ENCODE measurements around the gene SPTLC3.

Gene SPTLC3

DNA sequence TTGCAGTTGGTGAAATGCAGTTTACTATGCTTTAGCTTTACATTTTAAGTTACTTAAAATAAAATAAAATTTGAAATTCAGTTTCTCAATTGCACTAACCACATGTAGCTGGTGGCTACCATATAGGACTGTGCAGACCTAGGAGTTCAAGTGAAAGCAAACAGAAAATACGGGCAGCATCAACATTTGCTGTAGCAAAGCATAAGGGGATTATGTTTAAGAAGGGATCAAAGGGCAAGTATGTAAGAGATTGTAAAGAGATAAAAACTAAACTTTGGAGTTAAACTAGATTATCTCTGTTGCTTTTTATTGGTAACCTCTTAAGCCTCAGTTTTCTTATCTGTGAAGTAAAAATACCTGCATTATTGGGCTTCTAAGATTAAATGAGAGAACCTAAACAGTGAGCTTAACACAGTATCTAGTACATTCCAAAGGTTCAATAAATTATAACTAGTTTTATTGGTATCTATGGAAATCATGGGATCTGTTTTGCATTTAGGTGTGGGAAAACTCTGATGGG is 81.2 kb downstream of the SPTLC3 start:
- DNase-seq (ENCODE audit: insufficient read length, low spot score), result no peak
- FAIRE-seq, result no peak

DNA sequence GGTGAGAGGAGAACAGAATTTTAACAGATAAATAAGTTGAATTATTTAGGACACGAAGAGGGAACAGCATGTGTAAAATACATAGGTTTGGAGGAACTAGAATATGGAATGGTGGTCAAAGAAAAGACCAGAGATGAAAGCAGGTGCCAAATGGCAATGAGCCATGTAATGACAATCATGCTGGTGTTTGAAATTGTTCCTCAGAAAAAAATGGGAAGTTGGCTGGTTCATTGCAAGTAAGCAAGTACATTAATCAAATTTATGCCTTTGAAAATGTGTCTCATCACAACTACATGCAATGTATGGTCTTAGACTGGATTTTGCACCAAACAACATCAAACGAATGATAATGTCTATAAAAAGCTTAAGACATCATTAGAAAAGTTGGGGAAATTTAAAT is 83.3 kb downstream of the SPTLC3 start:
- no peak for FAIRE-seq
- no peak for DNase-seq (ENCODE audit: insufficient read length, low spot score)

DNA sequence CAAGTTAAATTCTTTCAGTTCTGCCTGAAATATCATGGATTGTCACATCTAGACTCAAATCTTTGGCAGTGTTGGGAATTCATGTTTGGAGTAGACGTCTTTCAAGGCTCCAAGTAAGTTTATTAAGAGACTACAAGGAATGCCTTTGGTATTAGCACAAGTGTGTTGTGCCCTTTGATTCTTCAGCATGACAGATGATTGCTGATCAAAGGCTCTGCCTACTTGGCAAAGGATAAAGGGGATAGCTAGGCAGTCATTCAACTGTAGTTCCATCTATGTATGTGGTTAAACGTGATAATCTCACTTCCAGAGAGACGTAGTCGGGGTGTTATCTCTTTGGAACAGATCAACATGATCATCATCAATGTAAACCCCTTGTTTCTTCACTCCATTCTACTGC is 86.2 kb downstream of the SPTLC3 start:
- FAIRE-seq, result no peak

DNA sequence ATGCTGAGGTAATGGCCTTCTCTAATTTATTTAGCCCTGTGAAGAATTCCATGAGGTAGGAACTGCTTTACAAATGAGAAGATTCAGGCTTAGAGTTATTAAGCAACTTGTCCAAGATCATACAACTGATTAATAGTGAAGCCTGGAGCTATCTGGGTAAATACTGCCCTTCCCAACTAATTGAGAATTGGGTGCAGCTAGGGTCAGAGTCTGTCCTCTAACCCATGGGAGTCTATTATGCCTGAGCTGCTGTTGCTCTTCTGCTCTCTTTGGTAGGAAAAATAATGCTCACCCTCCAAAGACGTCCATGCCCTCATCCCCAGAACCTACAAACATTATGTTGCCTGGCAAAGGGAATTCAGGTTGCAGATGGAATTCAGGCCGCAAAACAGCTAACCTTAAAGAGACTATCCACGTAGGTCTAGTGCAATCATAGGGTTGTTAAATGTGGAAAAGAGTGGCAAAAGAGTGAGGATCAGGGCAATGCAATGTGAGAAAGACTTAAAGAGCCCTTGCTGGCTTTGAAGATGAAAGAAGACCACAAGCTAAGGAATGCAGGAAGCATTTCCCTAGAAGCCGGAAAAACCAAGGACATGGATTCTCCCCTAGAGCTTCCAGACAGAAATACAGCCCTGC is 90.1 kb downstream of the SPTLC3 start:
- DNase-seq (ENCODE audit: insufficient read length, low spot score) (no peak), FAIRE-seq (no peak)

More for the DNA sequence above, 86.2 kb downstream of the SPTLC3 start:
- DNase-seq (ENCODE audit: insufficient read length, low spot score), result no peak

DNA sequence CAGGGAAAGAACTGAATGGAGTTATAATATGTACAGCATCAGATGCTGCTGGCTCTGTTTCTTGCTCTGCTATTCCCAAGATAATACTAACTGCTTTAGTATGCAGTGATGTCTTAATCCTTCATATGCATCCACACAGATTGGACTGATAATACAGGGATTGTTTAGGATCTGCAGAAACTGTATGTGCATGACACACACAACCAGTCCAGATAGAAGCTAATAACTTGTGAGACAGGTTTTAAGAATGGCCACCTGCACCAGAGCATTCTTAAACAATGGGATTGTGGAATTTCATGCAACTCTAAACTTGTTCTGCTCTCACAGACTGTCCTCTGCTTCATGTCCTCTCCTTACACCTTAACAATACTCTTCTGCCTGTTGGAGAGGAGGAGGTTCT is 90.9 kb downstream of the SPTLC3 start:
- no peak for FAIRE-seq
- DNase-seq (ENCODE audit: insufficient read length, low spot score), result no peak

DNA sequence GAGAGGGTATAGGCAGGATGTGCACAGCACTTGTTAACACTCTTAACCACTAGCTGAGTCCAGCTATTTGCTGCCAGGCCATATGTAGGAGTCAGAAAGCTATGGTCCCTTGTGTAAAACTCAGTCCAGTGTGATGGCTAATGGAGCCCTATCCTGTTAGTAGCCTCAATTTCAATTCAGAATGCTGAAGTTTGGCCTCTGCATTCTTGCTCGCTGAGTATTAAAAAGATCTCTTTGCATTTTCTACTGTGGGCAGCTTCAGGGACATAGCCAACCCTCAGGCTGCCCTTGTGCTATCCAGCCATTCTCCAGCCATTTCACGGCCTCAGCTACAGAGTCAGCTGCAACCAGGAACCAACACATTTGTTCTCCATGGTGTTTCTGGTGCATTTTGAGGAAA is 92.5 kb downstream of the SPTLC3 start:
- FAIRE-seq, result no peak
- no peak for DNase-seq (ENCODE audit: insufficient read length, low spot score)

DNA sequence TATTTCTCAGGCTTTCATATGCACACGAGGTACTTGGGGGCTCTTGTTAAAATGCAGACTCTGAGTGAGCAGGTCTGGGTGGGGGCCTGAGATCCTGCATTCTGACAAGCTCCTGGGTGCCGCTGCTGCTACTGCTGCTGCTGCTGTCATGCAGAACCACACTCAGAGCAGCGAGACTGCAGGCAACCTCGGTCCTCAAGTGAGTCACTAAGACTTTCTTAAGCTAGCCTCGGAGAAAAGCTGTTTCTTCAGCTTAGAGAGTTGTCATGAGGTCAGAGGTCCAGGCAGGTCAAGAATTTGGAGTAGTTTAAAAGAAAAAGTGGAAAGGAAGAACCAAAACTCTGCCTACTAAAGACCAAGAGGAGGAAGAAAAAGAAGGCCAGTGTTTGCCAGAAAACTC is 92.9 kb downstream of the SPTLC3 start:
- FAIRE-seq, result no peak

DNA sequence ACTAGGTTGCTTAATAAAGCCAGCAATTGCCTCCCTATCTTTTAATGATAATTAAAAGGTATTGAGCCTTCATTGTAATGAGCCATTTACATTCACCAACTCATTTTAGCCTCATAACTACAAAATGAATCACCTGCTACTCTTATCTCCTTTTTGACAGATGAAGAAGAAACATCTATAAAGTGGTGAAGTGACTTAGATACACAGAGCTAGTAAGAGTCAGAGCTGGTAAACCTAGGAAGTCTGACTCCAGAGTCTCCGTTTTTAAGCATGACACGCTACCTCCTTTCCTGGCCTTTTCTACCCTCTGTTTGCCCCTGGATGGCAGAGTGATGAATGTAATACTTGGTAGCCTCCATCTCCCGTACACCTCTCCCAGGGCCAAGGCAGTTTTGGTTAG is 93.5 kb downstream of the SPTLC3 start:
- FAIRE-seq, result no peak

More for the DNA sequence above, 92.9 kb downstream of the SPTLC3 start:
- DNase-seq (ENCODE audit: insufficient read length, low spot score), result no peak

DNA sequence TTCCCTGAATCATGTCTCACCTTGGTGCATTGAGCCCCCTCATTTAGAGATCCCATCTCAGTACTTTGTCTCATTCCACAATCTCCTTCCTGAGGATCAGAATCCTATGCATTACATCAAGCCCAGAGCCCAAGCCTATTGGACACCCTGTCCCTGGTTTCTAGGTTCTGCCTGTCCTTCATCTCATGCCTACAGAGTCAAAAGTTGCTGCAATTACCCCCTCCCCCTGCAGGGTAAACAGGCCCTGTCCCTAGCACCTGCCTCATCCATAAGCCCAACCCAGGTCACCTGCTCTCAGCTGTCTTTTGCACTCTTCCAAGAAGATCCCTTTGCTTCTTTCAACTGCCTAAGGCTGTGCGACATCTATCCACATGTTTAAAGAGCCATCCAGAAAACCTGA is 93.9 kb downstream of the SPTLC3 start:
- no peak for FAIRE-seq
- no peak for DNase-seq (ENCODE audit: insufficient read length, low spot score)

More for the DNA sequence above, 93.5 kb downstream of the SPTLC3 start:
- no peak for DNase-seq (ENCODE audit: insufficient read length, low spot score)

DNA sequence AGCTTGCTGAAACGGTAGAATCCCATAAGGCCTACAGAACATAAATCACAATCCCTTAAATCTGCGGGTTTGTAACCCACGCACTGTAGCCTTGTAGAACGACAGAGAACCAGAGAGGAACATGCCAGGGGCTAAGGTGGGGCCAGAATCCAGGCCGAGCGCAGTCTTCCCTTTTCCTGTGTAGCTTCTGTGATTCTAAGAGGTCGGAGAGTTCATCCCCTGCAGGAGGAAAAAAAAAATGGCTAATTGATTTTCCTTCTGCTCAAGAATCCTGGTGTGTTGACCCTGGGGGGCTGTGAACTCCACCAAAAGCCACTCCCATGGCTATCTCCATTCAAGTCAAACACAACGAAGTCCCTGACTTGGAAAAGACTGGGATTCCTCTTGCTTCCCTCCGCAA is 96.3 kb downstream of the SPTLC3 start:
- DNase-seq (ENCODE audit: insufficient read length, low spot score) (no peak), FAIRE-seq (no peak)

DNA sequence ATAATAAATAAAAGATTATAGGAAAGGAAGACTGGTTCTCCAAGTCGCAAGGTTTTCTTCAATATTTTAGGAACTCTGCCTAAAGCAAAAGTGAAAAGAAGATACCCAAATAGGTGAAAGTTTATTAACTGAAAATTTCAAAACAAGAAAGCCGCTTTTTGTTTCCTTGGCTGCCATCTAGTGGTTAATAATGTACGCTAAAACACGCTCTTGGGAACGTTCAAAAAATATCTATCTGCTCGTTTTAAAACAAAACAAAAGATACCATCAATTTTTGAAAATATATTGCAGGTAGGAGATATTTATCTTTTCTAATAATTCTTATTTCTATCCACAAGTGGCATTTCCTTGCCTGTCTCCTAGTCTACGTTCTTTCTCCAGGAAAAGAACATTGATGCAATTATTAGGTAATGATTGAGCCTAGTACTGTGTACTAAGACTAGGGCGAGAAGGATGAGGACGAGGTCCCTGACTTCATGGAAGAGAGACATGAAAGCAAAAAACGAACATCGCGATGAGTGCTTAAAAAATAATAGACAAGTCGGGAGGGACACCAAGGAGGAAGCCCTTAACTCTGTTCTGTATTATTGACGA is 97.2 kb downstream of the SPTLC3 start:
- DNase-seq (ENCODE audit: insufficient read length, low spot score) (no peak), FAIRE-seq (no peak)

DNA sequence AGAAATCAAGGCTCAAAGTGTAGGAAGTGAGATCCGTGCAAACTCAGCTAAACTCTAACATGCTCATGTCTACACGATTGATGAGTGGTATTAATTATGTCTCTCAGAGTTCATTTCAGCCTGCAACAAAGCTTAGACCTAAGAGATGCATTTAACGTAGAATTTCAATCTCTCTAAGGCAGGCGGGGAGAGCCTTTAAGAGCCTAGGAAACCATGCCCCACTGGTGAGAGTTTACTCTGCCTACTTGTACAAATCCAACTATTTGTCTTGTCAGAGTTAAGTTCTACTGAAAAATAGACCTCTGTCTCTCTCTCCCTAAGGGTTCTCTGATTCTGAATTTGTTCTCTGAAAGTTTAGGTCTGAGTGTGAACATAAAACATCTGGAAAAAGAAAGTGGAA is 100.9 kb downstream of the SPTLC3 start:
- FAIRE-seq, result no peak
- no peak for DNase-seq (ENCODE audit: insufficient read length, low spot score)

DNA sequence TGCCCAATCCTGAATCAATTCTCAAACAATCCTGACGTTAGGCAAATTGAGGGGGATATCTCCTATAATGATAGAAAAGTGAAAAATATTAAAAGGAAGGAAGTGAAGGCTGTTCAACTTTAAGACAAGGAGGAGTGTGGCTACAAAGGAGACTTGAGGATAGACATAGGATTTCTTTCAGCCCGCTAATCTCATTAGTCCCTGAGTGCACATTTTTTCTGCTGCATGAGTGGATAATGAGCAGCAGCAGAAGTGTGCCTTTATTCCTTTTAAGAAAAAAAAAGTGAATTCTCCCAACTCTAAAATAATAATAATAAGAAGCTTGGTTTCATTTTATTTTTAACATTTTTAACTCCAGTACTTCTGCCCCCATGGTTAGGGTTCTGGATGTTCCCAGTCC is 102.0 kb downstream of the SPTLC3 start:
- DNase-seq (ENCODE audit: insufficient read length, low spot score), result no peak
- FAIRE-seq, result no peak

DNA sequence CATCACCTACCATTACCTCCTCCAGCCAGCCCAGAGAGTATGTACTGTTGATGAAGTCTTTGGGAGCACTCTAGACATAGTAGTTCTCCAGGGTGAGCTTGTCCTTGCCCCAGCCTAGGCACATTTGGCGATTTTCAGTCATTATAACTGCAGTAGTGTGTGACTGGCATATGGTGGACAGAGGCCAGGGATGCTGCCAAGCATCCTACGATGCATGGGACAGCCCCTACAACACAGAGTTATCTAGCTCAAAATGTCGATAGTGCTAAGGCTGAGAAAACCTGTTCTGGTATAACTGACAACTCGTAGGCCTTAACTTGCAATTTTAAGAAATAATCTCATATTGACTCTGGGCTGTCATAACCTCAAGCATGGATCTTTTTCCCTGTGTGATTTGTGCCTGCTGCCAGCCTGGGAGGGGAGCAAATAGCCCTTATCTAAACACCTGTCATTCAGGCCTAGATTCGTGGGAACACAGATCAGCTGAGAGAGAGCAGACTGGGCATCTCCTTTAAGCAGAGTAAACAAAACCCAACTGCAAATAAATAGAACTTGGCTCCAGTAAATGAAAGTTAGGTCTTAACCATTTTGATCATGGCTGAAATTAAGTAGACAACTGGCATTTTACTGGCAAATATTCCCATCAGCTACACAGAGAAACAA is 102.6 kb downstream of the SPTLC3 start:
- DNase-seq (ENCODE audit: insufficient read length, low spot score), result no peak
- no peak for FAIRE-seq

DNA sequence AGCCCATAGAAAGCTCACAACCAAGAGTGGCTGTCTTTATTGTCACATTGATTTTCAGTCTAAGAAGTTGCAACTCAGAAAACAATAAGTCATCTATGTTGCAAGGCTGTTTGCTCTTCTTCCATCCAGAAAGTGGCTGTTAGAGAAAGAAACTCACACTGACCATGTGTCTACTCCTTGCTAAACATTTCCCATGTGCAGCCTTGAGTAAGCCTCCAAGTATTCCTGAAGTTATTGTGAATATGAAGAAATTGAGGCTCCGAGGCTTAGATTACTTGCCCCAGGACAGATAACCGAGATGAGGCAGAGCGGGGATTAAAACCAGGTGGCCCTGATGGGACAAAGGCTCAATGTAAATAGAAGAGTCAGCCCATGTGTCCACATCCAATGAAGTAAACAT is 105.0 kb downstream of the SPTLC3 start:
- no peak for FAIRE-seq
- DNase-seq (ENCODE audit: insufficient read length, low spot score), result no peak

DNA sequence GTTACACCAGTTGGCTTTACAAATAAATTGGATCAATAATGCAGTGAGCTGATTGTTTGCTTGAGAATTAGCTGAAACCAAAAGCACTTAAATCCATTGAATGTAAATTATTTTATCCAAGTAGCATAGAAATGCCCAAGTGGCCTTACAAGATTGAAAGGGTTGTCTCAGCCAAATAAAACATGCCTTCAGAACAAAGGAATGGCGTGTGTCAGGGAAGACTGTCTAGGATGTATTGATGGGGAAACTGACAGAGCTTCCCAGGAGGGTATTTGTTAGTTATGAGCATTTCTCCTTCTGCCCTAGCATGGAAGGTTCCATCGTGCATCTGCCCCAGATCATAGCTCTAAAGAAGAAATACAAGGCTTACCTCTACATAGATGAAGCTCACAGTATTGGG is 108.4 kb downstream of the SPTLC3 start:
- FAIRE-seq (no peak), DNase-seq (ENCODE audit: insufficient read length, low spot score) (no peak)

DNA sequence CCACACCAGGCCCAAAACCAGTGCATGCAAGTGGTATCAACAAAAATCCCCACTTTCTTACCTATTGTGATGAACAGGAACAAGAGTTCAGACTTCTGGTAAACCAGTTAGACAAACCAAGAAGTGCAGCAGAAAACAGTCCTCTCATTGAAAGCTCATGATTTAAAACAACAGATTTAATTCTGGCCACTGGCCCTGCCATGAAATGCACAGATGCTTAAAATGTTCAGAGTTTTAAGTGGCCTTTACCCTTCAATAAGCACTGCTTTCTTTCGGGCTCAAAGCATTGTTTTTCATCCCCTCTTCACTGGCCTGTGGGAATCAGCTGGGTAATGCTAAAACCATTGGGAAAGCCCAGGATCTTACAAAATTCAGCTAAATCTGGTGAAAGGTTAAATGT is 109.9 kb downstream of the SPTLC3 start:
- DNase-seq (ENCODE audit: insufficient read length, low spot score), result no peak
- FAIRE-seq, result no peak

DNA sequence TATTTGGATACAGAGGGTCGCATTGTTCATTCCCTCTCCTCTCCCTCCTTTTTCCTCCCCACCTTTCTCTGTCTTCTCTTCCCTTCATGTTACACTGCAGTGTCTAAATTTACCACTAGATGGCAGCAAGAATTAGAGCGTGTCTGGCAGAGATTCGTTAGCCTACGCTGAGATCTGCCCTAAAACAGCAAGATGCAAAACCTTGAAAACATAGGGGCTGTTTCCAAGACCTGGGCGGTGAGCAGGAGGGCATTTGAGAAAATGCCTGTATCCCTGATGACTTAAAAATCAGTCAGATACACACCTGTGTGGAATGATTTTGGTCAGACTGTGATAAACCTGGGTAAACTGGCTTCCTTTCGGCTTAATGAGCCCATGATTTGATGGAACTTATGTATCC is 110.8 kb downstream of the SPTLC3 start:
- FAIRE-seq (peak; percentile 93), DNase-seq (ENCODE audit: insufficient read length, low spot score) (peak; percentile 18)

DNA sequence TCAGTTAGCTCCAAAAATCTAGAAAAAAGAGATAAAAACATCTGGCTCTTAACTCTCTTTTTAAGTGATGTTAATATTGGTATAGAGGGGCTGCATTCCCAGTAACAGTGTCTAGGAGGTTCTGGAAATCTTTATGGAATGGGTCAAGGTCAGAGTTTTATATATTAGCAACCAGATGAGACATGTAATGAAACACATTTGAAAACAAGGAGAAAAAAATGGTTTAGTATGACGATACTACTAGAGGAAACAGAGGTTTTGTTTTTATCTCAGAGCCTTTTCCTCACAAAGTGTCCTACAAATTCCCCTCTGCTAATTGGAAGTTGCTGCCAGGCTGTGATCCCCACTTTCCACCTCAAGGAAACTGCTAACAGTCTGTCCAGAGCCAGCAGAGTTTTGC is 111.7 kb downstream of the SPTLC3 start:
- DNase-seq (ENCODE audit: insufficient read length, low spot score), result no peak
- no peak for FAIRE-seq

DNA sequence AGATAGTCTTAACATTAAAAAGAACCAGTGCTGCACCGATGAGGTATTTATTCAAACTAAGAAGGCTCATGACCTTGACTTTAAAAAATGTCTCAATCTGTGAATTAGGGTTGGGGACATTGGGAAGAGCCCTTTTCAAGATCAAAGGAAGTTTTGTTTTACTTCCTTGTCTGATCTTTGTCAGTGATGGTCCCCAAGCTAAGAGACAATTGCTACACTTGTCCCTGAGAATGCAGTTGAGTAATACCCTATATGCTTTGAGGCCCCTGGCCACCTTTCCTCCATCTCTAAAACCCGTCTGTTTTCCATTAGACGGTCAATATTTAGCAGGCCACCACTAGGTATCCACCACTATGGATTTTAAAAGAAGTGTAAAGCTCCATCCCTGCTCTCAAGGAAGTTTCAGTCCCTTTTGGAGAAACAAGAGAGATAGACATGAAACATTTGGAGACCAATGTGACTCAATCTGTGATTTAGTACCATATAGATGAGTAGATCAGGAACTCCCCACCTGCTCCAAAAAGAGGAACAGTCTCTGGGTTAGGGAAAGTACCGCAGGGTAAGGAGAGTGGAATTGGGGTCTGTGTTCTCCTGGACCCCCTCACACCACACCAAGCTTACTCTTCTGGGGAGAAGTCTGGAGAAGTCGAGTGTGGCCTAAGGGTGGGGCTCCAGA is 113.2 kb downstream of the SPTLC3 start:
- no peak for FAIRE-seq
- no peak for DNase-seq (ENCODE audit: insufficient read length, low spot score)

DNA sequence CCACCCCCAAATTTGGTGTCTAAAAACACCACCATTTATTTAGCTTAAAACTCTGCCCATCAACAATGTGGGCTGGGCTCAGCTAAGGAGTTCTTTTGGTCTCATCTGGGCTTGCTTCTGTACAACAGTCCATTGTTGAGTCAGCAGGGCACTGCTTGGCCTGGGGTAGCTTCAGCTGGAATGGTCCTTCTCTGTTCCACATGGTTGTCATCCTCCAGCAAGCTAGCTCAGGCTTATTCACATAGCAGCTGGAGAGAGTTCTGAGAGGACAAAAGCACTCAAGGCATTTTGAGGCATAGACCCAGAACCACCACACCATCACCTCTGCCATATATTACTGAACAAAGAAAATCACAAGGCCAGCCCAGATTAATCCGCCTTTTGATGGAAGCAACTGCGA is 116.7 kb downstream of the SPTLC3 start:
- FAIRE-seq (no peak), DNase-seq (ENCODE audit: insufficient read length, low spot score) (no peak)

DNA sequence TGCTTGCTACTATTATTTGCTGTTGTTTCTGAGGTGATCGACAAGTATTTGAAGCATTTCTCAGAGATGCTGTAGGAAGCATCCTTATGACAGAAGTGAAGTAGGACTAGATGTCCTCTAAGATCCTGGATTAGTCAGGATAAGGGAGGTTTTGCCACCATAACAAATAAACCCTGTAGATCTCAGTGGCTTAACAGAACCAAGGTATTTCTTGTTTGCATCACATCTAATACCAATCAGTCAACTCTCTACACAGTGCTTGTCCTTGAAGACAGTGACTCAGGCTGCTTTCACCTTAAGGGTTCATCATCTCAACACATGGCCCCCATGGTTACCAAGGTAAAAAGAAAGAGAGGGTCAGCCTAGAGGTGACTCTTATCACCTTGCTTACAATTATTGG is 119.4 kb downstream of the SPTLC3 start:
- no peak for DNase-seq (ENCODE audit: insufficient read length, low spot score)
- FAIRE-seq, result no peak

Measured in GM19239 (cell line).